ENCODE data around the gene CUBN. TPM values are rescaled to one million over a fixed set of nuclear protein-coding genes. Genes with fewer than 3 reads are reported as not detected.
A peak's percentile ranks its signal among the peaks of the same experiment; 100 is the strongest.

Gene CUBN
- total RNA-seq, 1 donor from 2014 or later: 2.7 TPM

- no peak overlapping the region for H3K4me3 Mint-ChIP-seq (ENCODE audit: unreplicated experiment)
- TF ChIP-seq CTCF (IDR thresholded peaks at IDR 0.05; ENCODE audit: insufficient read depth, low read depth, low read length): no peak
- no peak for TF ChIP-seq EZH2 (IDR thresholded peaks at IDR 0.05; ENCODE audit: insufficient read depth, low read length)
- no peak overlapping the region for H3K27ac Mint-ChIP-seq (ENCODE audit: unreplicated experiment)
- Histone ChIP-seq H3K4me1 (ENCODE audit: insufficient read depth, low read length) (no peaks in the 10 kb centered on the region), H3K4me3 (ENCODE audit: insufficient read depth, low read depth, low read length) (no peak overlapping the region), H3K9ac (ENCODE audit: low read length) (no peak overlapping the region), H3K4me2 (ENCODE audit: low read length) (no peak overlapping the region), H2AFZ (ENCODE audit: low read depth, low read length) (no peak overlapping the region), H3K79me2 (ENCODE audit: insufficient read depth, low read length) (no peaks in the 10 kb centered on the region), H3K27ac (ENCODE audit: low read depth, low read length) (no peak overlapping the region), H4K20me1 (ENCODE audit: insufficient read depth, low read length) (no peaks in the 10 kb centered on the region), H3K27me3 (ENCODE audit: insufficient read depth, low read length) (no peaks in the 10 kb centered on the region), H3K36me3 (ENCODE audit: insufficient read depth, low read length) (no peaks in the 10 kb centered on the region), H3K9me3 (ENCODE audit: insufficient read depth, low read depth, low read length) (no peaks in the 10 kb centered on the region)
- peaks cover 5% of the 10 kb centered on the region for H3K4me1 Mint-ChIP-seq (ENCODE audit: low read depth, unreplicated experiment)
- FAIRE-seq (peak; percentile 13), DNase-seq (ENCODE audit: low read depth) (no peak)
- no peaks in the 10 kb centered on the region for H3K27me3 Mint-ChIP-seq (ENCODE audit: low read depth, unreplicated experiment)
- H3K9me3 Mint-ChIP-seq (ENCODE audit: unreplicated experiment): no peaks in the 10 kb centered on the region
- no peaks in the 10 kb centered on the region for H3K36me3 Mint-ChIP-seq (ENCODE audit: low read depth, unreplicated experiment)
Observed at GRCh38 chr10:17153321-17153720, 23.7 kb upstream of the CUBN start.

GRCh38 chr10:17151716-17152115, 22.1 kb upstream of the CUBN start:
- H3K27ac ChIP-seq (ENCODE audit: low read depth, low read length): no peak overlapping the region
- no peak overlapping the region for H2AFZ ChIP-seq (ENCODE audit: low read depth, low read length)
- H3K36me3 ChIP-seq (ENCODE audit: insufficient read depth, low read length): no peaks in the 10 kb centered on the region
- no peak overlapping the region for H3K4me3 ChIP-seq (ENCODE audit: insufficient read depth, low read depth, low read length)
- Mint-ChIP-seq H3K27ac (ENCODE audit: unreplicated experiment) (no peak overlapping the region), H3K27me3 (ENCODE audit: low read depth, unreplicated experiment) (no peaks in the 10 kb centered on the region), H3K4me3 (ENCODE audit: unreplicated experiment) (no peak overlapping the region), H3K4me1 (ENCODE audit: low read depth, unreplicated experiment) (peaks cover 9% of the 10 kb centered on the region), H3K36me3 (ENCODE audit: low read depth, unreplicated experiment) (peaks cover 2% of the 10 kb centered on the region), H3K9me3 (ENCODE audit: unreplicated experiment) (no peaks in the 10 kb centered on the region)
- FAIRE-seq: no peak
- no peaks in the 10 kb centered on the region for H4K20me1 ChIP-seq (ENCODE audit: insufficient read depth, low read length)
- no peak overlapping the region for H3K4me2 ChIP-seq (ENCODE audit: low read length)
- no peaks in the 10 kb centered on the region for H3K27me3 ChIP-seq (ENCODE audit: insufficient read depth, low read length)
- H3K9me3 ChIP-seq (ENCODE audit: insufficient read depth, low read depth, low read length): no peaks in the 10 kb centered on the region
- no peak for DNase-seq (ENCODE audit: low read depth)
- no peaks in the 10 kb centered on the region for H3K79me2 ChIP-seq (ENCODE audit: insufficient read depth, low read length)
- no peak overlapping the region for H3K9ac ChIP-seq (ENCODE audit: low read length)
- no peaks in the 10 kb centered on the region for H3K4me1 ChIP-seq (ENCODE audit: insufficient read depth, low read length)
- TF ChIP-seq CTCF (IDR thresholded peaks at IDR 0.05; ENCODE audit: insufficient read depth, low read depth, low read length) (no peak), EZH2 (IDR thresholded peaks at IDR 0.05; ENCODE audit: insufficient read depth, low read length) (no peak)

- DNase-seq (ENCODE audit: low read depth) (no peak), FAIRE-seq (no peak)
- Mint-ChIP-seq H3K27me3 (ENCODE audit: low read depth, unreplicated experiment) (no peaks in the 10 kb centered on the region), H3K27ac (ENCODE audit: unreplicated experiment) (peak overlapping the region; percentile 29), H3K36me3 (ENCODE audit: low read depth, unreplicated experiment) (peaks cover 2% of the 10 kb centered on the region), H3K4me3 (ENCODE audit: unreplicated experiment) (peak overlapping the region; percentile 23), H3K4me1 (ENCODE audit: low read depth, unreplicated experiment) (peaks cover 9% of the 10 kb centered on the region), H3K9me3 (ENCODE audit: unreplicated experiment) (no peaks in the 10 kb centered on the region)
- no peaks in the 10 kb centered on the region for H4K20me1 ChIP-seq (ENCODE audit: insufficient read depth, low read length)
- no peaks in the 10 kb centered on the region for H3K79me2 ChIP-seq (ENCODE audit: insufficient read depth, low read length)
- H3K4me1 ChIP-seq (ENCODE audit: insufficient read depth, low read length): no peaks in the 10 kb centered on the region
- no peaks in the 10 kb centered on the region for H3K9me3 ChIP-seq (ENCODE audit: insufficient read depth, low read depth, low read length)
- H3K27ac ChIP-seq (ENCODE audit: low read depth, low read length): no peak overlapping the region
- no peaks in the 10 kb centered on the region for H3K27me3 ChIP-seq (ENCODE audit: insufficient read depth, low read length)
- no peaks in the 10 kb centered on the region for H3K36me3 ChIP-seq (ENCODE audit: insufficient read depth, low read length)
- H2AFZ ChIP-seq (ENCODE audit: low read depth, low read length): no peak overlapping the region
- H3K4me2 ChIP-seq (ENCODE audit: low read length): no peak overlapping the region
- no peak overlapping the region for H3K4me3 ChIP-seq (ENCODE audit: insufficient read depth, low read depth, low read length)
- no peak overlapping the region for H3K9ac ChIP-seq (ENCODE audit: low read length)
- TF ChIP-seq EZH2 (IDR thresholded peaks at IDR 0.05; ENCODE audit: insufficient read depth, low read length) (no peak), CTCF (IDR thresholded peaks at IDR 0.05; ENCODE audit: insufficient read depth, low read depth, low read length) (no peak)
Observed at GRCh38 chr10:17147884-17148489, 18.4 kb upstream of the CUBN start.

Data from astrocyte (in vitro differentiated cells and primary cell).